Liver (tissue), 3 donors: ENCODE measurements around the gene BRAF.
"Not testable (repeated sequence)": the region's sequence is repeated elsewhere in the genome, so short reads cannot be mapped to it uniquely, and the experiment has no call there.

Source experiments
- YY1 ChIP-seq: IDR thresholded peaks from 2 replicates; pipeline ENCODE4 v1.6.1; 2016; ENCODE audit warnings: antibody characterized with exemption, mild to moderate bottlenecking
- TF ChIP-seq, protein P1 (sequence below): fragments of 150-350 bp; IDR thresholded peaks from 2 replicates; pipeline ENCODE4 v1.5.1; 2017; ENCODE audit warnings: improper control_type of control experiment, low read depth, low read length; ENCODE audit not compliant: missing input control
- TF ChIP-seq, protein P2 (sequence below): IDR thresholded peaks from 2 replicates; pipeline ENCODE4 v1.6.1; 2016; ENCODE audit warnings: antibody characterized with exemption
- donor health status: healthy.
- donor health status: healthy.

DNA sequence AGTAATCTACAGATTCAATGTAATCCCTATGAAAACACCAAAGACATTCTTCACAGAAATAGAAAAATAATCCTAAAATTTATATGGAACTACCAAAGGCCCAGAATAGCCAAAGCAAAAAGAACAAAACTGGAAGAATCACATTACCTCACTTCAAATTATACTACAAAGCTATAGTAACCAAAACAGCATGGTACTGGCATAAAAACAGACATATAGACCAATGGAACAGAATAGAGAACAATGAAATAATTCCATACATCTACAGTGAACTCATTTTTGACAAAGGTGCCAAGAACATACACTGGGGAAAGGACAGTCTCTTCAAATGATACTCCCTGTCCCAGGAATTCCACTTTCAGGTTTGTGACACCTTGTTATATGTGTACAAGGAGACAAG, 107.3 kb downstream of the BRAF start:
- TF ChIP-seq, protein P1, sequence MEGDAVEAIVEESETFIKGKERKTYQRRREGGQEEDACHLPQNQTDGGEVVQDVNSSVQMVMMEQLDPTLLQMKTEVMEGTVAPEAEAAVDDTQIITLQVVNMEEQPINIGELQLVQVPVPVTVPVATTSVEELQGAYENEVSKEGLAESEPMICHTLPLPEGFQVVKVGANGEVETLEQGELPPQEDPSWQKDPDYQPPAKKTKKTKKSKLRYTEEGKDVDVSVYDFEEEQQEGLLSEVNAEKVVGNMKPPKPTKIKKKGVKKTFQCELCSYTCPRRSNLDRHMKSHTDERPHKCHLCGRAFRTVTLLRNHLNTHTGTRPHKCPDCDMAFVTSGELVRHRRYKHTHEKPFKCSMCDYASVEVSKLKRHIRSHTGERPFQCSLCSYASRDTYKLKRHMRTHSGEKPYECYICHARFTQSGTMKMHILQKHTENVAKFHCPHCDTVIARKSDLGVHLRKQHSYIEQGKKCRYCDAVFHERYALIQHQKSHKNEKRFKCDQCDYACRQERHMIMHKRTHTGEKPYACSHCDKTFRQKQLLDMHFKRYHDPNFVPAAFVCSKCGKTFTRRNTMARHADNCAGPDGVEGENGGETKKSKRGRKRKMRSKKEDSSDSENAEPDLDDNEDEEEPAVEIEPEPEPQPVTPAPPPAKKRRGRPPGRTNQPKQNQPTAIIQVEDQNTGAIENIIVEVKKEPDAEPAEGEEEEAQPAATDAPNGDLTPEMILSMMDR: not testable (repeated sequence)
- TF ChIP-seq, protein P2, sequence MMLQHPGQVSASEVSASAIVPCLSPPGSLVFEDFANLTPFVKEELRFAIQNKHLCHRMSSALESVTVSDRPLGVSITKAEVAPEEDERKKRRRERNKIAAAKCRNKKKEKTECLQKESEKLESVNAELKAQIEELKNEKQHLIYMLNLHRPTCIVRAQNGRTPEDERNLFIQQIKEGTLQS: not testable (repeated sequence)
- TF ChIP-seq YY1: not testable (repeated sequence)
